ENCODE measurements around the gene RNFT2.
A peak's percentile ranks its signal among the peaks of the same experiment; 100 is the strongest.

DNA sequence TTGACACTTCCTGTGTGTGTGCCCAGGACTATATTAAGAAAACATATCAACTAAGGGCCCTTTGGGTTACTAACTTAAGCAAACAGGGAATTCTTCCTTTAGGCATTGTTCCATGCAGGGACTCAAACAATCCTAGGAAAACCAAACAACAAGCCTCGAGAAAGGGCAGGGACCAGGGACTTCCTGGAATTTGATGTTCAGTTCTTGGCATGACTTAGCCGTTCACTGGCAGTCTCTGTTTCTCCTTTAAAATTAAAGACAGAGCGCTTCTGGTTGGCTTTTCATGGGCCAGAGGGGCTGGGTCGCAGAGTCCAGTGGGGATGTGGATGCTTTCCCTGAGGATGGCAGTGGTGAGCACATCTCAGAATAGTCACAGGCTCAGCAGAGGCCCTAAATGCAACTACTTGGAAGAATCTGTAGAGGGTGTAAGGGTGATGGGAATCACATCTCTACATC lies 35.2 kb downstream of the RNFT2 start:
- TF ChIP-seq, protein P1, sequence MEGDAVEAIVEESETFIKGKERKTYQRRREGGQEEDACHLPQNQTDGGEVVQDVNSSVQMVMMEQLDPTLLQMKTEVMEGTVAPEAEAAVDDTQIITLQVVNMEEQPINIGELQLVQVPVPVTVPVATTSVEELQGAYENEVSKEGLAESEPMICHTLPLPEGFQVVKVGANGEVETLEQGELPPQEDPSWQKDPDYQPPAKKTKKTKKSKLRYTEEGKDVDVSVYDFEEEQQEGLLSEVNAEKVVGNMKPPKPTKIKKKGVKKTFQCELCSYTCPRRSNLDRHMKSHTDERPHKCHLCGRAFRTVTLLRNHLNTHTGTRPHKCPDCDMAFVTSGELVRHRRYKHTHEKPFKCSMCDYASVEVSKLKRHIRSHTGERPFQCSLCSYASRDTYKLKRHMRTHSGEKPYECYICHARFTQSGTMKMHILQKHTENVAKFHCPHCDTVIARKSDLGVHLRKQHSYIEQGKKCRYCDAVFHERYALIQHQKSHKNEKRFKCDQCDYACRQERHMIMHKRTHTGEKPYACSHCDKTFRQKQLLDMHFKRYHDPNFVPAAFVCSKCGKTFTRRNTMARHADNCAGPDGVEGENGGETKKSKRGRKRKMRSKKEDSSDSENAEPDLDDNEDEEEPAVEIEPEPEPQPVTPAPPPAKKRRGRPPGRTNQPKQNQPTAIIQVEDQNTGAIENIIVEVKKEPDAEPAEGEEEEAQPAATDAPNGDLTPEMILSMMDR (IDR thresholded peaks at IDR 0.05) = peak in 1 of 6 experiments; percentile 7
- TF ChIP-seq POLR2A (IDR thresholded peaks at IDR 0.05) = no peak

Data from esophagus squamous epithelium (tissue), 4 donors.